Stimulated activated CD4-positive, alpha-beta T cell treated with anti-CD3 and anti-CD28 coated beads, Interleukin-2, amount 100 ng/mL, for 4 hours (primary cell): ENCODE measurements around the gene FAM120A.
"Not testable (repeated sequence)": the region's sequence is repeated elsewhere in the genome, so short reads cannot be mapped to it uniquely, and the experiment has no call there.

Source experiments
- DNase-seq: peaks from one replicate; pipeline ENCODE4 v3.0.0-alpha.2; 2020; ENCODE audit warnings: low read depth

The FAM120A gene

DNA sequence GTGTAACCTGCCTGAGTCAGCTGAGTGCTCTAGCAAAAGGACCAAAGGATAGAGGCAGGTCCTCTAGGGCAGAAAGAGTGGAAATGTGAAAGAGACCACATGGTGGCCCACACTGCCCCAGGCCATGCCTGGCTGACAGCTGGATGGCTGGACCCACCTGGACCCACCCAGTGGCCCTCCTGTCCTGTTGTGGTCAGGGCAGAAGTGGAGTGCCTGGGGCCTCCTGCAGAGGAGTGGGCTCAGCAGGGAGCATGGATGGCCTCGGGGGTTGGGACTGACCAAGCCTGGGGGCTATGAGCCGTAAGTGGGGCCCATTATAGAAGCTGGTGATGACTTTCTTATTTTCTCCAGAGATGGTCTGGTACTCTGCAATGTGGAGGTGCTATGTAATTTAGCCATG lies 57.6 kb downstream of the FAM120A start:
- DNase-seq: no peak

DNA sequence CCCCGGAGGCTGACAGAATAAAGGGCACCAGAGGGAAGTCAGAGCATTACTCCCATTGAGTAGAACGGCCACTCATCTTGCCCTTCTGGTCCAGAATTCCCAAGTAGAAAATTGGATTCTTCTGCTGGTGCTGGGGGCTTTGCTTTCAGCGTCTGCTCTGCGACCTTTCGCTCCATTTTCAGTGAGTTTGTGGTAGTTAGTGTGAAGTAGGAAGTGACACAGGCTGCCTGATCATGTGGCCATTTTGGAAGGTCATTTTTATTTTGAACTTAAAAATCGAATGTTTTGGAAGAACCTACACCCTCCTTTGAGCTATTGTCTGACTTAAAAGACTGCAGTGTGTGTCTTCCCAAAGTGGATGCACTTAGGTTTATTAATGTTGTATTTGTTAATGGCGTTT lies 58.6 kb downstream of the FAM120A start:
- no peak for DNase-seq

DNA sequence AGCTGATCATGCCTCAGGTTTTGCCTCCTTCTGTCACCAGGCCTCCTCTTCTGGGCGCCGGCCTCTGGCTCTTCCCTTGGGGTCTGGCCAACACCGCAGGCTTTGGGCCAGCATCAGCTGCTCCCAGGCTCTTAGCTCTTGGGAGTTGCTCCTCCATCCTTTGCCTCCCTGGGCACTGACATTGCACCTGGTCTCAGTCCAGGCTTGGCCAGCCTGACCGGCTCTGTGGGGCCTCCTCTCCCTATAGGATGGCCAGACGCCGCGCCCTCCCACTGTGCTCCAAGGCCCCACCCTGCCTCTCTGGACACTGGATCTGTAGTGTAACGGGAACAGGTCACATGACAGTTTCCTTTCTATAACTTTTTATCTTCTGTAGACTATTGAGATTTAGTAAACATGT lies 59.7 kb downstream of the FAM120A start:
- DNase-seq: not testable (repeated sequence)

DNA sequence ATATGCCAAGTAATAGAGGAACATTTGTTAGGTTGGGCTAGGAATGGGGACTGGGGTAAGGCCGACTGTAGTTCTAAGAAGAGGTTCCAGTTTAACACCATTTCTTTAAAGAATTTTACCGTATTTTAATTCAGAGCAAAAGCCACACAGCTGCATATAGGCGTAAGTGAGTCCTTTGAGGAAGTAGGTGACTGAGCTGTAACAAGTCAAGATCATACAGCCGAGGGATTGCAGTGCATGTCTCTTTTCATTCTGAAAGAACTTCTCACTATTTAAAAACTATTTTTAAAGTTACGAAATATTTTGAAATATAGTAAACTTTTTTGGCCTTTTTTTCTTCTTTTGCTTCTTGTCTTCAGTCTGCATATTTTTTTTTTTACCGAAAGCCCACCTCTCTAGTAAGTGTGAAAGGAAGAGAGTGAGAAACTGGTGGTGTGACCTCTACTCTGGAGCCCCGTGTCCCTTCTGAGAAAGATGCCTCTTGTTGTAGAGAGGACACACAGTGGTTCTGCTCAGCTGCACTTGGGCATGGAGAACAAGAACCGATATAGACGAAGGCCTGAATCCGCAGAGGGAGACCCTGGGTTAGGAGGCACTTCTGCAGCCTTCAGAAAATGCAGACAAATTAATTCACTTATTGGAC lies 60.8 kb downstream of the FAM120A start:
- DNase-seq: not testable (repeated sequence)

DNA sequence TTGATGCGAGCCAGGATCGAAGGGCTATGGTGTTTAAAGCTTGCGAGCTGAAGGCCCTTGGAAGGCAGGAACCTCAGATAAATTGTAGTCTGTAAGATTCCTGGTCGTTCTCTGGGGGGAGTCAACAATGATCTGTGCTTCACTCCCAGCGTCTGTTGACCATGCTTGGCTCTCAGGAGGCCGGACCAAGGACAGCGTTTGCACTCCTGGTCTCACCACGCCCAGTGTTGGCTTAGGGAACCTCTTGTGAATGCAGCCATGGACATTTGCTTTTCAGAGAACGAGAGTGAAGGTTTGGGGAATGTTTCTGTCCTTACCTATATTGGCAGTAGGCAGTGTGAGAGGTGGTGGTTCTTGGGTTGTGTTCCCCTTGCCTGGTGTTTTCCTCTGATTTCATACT lies 62.1 kb downstream of the FAM120A start:
- no peak for DNase-seq

DNA sequence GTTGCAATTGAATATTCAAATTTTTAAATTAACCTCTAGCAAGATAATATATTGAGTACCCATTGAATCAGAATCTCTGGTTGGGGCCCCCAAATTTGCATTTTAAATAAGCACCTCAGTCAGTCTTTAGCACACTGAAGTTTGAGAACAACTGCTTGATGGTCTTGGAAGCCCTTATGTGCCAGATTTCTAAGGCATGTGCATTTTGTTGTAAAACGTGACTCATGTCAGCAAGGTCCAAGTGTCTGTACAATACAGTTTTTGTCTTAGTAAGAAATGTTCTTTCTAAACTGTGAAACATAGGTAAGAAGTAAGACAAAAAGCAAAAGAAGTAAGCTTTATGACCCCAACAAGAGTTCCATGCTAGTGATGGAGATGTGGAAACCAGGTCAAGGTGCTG lies 65.8 kb downstream of the FAM120A start:
- no peak for DNase-seq

DNA sequence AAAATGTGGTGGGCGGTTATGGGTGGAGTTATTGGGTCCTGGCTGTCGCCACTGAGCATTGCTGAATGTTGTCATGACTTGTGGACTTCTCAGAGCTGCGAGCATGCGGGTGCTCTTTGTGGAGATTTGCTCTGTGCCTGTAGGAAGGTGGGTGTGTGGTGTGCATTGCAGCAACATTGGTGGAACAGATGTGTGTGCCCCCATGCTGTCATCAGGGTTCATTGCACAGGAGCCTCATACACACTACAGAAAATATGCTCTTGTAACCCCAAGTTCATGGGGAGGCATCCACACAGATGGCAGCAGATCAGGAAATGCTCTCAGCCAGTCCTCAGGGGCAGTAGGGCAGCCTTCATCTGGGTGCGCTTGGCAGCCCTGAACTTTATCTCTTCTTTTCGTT lies 69.0 kb downstream of the FAM120A start:
- no peak for DNase-seq

DNA sequence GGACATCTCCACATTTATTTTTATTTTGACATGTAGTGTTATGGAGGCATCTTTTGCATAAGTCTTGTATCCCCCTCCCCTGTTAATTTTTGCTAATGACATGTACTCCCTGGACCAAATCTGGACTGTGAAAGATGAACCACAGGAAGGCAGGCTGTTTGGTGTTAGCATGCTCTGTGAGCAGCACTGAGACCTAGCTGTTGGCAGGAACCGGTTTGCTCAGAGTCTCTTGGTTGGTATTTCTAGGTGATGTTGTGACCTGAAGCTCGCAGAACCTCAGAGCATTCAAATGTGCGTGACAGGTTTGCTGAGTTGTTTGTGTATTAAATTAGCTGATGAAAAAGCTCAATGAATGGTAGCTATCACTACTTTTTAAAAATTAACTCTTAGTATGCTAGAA lies 71.3 kb downstream of the FAM120A start:
- DNase-seq: no peak

DNA sequence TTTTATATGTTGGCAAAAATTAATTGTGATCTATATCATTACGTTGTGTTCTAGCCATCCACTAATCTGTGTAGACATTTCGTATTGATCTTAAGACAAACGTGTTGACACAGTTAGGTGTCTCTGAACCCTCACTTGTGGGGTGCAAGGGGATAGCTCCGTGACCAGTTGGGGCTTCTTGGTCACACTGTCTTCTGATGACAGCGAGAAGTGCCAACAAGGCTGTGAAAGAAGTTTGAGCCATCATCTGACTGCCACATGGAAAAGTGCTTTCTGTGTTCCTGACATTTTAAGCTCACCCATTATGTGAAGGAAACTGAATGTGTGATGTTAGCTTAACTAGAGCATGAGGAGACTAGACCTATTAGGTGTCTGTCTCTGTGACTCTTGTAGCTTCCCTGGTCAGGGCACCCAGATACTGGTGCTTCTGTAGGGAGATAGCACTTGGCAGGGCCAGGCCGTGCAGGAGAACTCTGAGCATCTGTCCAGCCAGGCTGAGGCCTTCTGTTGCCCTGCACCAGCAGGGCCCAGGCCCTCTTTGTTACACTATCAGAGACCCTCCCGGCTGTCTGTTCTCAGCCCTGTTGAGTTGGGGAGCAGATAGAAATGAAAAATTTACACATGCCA lies 72.1 kb downstream of the FAM120A start:
- DNase-seq: no peak

DNA sequence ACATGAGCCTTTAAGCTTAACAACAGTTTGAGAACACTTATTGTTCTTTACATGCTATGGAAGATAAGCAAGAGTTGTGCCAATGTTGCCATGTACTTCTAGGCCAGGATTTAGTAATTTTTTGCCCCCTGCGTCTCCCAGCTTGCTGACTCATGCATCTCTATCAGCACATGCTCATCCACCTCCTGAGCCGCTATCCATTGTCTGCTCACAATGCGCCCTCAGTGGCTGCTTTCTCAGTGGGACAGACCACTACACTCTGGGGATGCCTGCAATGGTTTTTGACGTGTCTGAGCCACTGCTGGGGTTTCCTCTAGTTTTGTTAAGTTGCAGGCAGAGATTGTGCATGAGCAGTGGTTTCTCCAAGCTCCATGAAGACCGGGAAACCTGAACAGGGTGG lies 74.0 kb downstream of the FAM120A start:
- DNase-seq: no peak

DNA sequence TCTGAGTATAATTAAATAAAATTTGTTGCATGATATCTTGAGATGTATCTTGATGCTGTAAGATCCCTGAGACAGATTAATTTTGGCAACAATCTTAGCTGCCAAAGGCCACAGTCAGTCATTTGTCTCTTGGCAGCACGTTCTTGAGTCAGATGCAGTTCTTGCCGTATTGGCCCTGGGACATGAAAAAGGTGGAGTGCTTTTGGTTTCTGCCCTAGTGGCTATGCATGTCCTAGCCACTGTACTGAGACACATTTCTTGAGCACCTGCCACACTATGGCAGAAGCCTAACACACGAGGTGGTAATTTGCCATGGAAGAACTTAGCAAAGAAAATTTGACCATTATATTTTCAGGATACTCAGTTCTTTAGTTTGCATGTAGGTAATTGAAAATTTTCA lies 79.9 kb downstream of the FAM120A start:
- no peak for DNase-seq

DNA sequence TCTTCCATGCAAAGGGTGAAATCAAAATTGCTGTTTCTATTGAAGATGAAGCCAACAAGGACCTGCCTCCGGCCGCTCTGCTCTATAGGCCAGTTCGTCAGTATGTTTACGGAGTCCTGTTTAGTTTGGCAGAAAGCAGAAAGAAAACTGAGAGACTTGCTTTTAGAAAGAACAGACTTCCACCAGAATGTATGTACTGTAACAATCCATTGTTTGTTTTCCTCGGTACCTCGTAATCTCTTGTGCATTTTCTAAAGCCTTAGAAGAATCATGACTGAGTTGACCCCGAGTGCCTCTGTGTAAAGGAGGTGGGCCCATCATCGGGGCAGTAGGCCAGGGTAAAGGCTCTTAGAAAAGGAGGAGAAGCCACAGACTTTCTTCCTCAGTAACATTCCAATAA lies 80.7 kb downstream of the FAM120A start:
- no peak for DNase-seq

DNA sequence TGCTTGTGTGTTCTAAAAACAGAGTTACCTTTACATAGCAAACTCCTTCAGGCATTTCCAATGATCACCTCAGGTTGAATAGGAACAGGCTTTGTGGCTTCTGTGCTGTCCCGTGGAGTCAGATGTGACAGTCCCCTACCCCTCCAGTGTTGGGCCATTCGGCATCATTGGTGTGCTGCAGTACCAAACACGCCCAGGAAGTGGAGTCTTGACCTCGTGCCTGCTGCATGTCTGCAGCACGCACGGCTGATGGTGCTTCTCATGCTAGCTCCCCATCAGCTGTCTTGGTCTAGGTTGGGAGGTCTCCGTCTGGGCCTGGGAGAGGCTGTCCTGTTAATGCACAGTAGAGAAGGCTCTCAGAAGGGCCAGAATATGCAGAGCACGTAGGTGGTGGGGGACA lies 82.4 kb downstream of the FAM120A start:
- DNase-seq: no peak

DNA sequence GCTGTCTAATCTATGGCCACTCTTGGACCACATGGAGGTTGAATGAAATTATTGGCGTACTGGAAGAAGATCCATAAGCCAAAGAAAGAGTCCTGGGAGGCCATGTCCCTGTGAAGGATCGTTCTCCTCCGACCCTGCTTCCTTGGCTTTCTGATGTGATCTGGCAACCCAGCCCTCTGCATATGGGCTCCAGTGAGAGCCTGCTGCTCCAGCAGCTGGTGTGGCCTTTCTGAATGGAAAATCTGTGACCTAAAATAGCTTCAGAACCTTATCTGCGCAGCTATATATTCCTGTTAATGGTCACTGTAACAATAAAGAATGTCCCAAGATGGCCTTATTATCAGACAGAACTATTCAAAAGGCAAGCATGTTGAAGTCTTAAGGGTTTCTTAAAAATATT lies 84.7 kb downstream of the FAM120A start:
- DNase-seq: no peak

DNA sequence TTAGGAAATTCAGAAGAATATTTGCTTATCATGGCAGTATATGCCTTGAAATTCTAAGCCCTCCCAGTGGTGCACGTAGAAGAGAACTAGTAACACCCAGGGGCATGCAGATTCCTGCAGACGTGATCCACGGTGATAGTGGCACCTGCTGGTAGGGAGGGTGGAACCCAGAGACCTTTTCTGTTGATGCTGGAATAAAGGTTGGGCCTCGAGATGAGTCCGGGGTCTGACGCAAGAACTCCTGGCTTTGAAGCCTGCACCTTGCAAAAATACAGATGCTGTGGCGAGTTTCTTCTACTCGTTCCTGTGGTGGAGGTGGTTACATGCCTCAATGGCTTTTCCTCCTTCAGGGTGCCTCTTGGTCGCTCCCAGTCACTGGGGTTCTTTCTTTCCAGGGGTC lies 85.4 kb downstream of the FAM120A start:
- DNase-seq: no peak

DNA sequence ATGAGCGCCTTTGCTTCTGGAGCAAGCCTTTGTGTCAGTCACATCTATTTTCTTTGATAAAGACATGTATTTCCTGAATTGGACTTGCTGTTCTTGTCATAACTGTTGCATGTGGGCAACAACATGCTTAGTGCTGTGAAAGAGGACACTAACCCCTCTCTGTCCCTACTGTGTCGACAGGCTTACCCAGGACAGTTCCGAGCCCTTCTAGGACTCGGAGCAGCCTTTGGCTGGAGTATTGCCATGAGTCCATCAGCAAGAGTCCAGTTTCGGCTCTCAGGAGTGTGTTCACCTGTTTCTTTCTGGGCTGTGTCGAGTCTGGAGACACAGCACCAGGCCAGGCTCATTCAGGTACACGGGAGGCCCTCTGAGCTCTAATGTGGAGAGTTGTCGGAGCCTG lies 88.8 kb downstream of the FAM120A start:
- DNase-seq: no peak

DNA sequence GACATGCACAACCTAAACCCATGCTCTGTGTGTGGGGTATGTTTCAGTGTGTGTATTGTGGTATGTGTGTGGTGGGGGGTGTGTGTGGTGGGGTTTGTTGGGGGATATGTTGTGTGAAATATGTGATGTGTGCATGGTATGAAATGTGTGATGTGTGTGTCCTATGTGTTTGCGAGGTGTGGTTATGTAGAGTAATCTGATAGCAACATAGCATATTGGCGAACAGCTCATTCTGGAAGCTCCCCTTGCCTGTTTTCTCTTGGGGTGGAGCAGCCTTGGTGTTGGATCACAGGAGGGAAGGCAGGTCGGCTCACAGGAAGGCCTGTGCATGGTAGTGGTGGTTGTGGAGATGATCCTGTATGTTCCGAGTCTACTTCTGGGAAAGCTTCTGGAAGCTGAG lies 89.5 kb downstream of the FAM120A start:
- no peak for DNase-seq

DNA sequence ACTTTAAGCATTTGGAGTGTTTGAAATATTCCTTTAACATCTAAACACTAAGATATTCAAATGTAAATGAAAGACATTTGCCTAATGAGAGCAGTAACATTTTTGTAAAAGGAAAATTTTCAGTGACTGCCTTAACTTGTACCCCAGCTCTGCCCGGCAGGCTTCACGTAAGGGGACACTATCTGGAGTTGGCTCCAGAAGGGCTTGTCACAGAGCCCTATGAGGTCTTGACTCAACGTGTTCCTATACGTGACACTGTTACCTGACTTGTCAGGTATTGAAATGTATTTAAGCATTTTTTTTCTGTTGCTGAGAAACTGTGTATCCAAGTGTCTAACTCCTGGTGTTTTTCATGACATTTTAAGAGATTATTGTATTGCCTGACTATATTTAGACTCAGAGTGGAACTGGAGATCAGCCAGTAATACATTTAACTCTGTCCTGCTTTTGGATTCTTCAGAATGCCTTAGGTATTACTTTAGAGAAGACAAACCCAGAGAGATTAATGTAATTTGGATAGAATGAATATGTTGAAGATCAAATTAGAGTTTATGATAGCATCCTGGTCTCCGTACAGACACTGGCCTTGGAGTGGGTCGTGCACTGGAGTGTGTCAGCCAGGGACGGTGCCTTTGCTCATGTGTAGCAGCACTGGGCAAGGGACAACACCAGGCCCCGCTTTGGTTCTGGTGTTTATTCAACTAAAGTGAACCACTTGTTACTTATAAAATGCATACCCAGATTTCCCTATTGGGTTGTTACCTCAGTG lies 90.3 kb downstream of the FAM120A start:
- no peak for DNase-seq

DNA sequence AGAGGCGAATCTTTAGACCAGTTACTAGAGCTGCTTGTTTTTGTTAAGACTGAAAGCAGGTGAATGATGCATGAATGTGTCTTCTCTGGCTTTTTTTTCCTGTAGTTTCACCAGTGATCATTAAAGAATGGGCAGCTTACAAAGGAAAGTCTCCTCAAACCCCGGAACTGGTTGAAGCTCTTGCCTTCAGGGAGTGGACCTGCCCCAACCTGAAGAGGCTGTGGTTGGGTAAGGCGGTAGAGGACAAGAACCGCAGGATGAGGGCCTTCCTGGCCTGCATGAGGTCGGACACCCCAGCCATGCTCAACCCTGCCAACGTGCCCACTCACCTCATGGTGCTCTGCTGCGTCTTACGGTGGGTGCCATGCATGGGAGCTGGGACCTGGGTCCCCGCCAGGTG lies 91.6 kb downstream of the FAM120A start:
- DNase-seq: no peak

DNA sequence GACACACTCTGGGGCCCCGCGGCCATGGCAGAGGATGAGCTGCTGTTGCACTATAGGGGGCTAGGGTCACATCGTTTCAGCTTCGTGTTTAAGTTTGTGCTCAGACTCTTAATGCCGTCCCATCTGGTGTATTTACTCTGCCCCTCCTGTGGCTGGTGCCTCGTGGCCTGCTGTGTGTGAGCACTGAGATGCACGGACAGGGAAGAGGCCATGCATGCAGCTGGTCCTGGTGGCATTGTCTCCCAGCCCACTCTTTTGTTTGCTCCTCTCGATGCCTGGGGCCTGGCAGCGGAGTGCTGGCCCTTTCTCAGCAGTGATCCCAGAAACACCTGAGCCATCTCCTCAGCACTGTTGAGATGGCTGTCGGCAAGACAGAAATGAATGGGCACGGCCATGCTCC lies 94.9 kb downstream of the FAM120A start:
- no peak for DNase-seq

DNA sequence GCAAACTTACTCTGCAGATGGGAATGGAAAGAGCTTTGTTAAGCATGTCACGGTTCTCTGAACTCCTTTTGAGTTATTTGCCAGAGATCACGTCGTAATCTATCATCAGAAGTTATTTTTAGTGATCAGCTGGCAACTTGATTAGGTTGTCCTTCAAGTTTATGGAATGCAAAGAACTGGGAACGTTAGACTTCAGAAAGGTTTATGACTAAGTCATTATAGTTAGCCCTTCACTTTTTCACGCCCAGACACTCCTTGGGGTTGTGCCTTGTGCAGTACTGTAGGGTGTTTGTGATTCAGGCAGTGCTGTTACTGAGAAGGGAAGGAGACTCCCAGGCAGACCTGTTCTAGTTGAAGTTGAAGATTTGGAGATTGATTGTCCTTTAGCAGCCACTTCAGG lies 98.1 kb downstream of the FAM120A start:
- DNase-seq: no peak

DNA sequence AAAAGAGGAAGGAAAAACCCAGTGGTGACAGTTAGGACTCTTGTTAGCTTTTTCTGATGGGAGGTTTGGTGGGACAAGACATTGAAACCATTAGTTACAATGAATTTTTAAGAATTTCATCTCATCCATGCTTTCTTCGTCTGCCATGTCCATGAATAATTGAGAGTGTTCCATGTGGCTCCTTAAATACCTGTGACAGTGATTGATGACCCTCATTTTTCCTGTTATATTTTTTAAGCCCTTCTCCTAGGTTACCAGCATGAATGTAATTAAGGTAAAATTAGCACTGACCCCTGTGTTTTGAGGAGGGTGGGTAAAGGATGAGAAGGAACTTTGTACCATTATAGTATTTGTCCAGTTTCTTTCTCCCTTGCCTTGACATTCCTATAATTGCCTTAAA lies 101.4 kb downstream of the FAM120A start:
- DNase-seq: no peak

DNA sequence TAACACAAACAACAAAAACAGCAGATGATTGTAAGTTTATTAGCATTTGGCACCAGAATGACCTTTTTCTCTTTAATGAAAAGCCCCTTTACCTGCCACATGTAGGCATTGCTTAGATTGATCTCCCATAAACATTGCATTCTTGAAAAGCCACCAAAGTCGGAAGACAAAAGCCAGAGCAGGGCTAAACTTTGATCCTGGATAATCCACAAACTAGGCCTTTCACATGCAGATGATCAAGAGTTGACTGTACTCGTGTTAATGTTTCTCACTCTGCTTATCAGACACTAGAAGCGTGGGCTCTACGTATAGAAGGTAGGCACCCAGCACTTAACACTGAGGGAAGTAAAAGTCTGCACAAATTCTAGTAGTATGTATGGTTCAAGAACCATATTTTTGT lies 103.9 kb downstream of the FAM120A start:
- DNase-seq: no peak
